GM04503 (cell line): ENCODE measurements around the gene ELOVL3.

Experiments used
- DNase-seq: peaks from one replicate; pipeline ENCODE4 v3.0.0-alpha.2; 2012; ENCODE audit warnings: low read depth

Gene ELOVL3

GRCh38 chr10:102226542-102226870 is 407 bp downstream of the ELOVL3 start:
- no peak for DNase-seq

GRCh38 chr10:102227050-102227449 is 951 bp downstream of the ELOVL3 start:
- peak; percentile 86 for DNase-seq

- DNase-seq = no peak
These were observed 3.7 kb downstream of the ELOVL3 start for GRCh38 chr10:102229810-102230263.

GRCh38 chr10:102230264-102230860 is 4.3 kb downstream of the ELOVL3 start:
- no peak for DNase-seq

GRCh38 chr10:102230861-102231356 is 4.8 kb downstream of the ELOVL3 start:
- DNase-seq = no peak

GRCh38 chr10:102231357-102232318 is 5.5 kb downstream of the ELOVL3 start:
- DNase-seq = no peak

- DNase-seq = no peak
These were observed 7.9 kb downstream of the ELOVL3 start for GRCh38 chr10:102233997-102234396.

- no peak for DNase-seq
These were observed 8.9 kb downstream of the ELOVL3 start for GRCh38 chr10:102234888-102235597.

GRCh38 chr10:102235598-102235920 is 9.5 kb downstream of the ELOVL3 start:
- DNase-seq = no peak

GRCh38 chr10:102236006-102236405 is 9.9 kb downstream of the ELOVL3 start:
- no peak for DNase-seq

- DNase-seq = no peak
These were observed 11.7 kb downstream of the ELOVL3 start for GRCh38 chr10:102237711-102238252.

- no peak for DNase-seq
These were observed 14.4 kb downstream of the ELOVL3 start for GRCh38 chr10:102240467-102241031.

GRCh38 chr10:102241032-102241443 is 14.9 kb downstream of the ELOVL3 start:
- DNase-seq = no peak

GRCh38 chr10:102241444-102242117 is 15.5 kb downstream of the ELOVL3 start, which contains the start of gene PITX3:
PITX3 (minus strand) TSS chr10:102241512; CDS start chr10:102232080, 9,432 bp downstream.
- peak; percentile 13 for DNase-seq

GRCh38 chr10:102242118-102242485 is 16.0 kb downstream of the ELOVL3 start:
- DNase-seq = no peak

GRCh38 chr10:102243309-102243708 is 17.2 kb downstream of the ELOVL3 start:
- peak; percentile 77 for DNase-seq

GRCh38 chr10:102245082-102245931 is 19.2 kb downstream of the ELOVL3 start, which contains the start of gene GBF1:
GBF1 (plus strand) TSS chr10:102245532; CDS start chr10:102258939, 13,407 bp downstream.
- DNase-seq = peak; percentile 100

GRCh38 chr10:102245932-102246251 is 19.8 kb downstream of the ELOVL3 start:
- no peak for DNase-seq

- no peak for DNase-seq
These were observed 20.2 kb downstream of the ELOVL3 start for GRCh38 chr10:102246261-102246660.

- no peak for DNase-seq
These were observed 21.6 kb downstream of the ELOVL3 start for GRCh38 chr10:102247734-102248133.
